Breast epithelium (tissue), 3 donors: Measurements from ENCODE around the gene IQGAP2.

Experiments
- CTCF ChIP-seq, 3 donors: fragments of 450-650 bp; IDR thresholded peaks; one replicate each; pipeline ENCODE4 v1.5.1; 2016 to 2017; ENCODE audit warnings: antibody characterized with exemption in 3 of 3, mild to moderate bottlenecking in 3 of 3, moderate library complexity in 3 of 3
- POLR2A ChIP-seq: fragments of 450-650 bp; IDR thresholded peaks from one replicate; pipeline ENCODE4 v1.6.1; 2016; ENCODE audit warnings: antibody characterized with exemption, mild to moderate bottlenecking, moderate library complexity

GRCh38 chr5:76380346-76381066 is 22.6 kb upstream of the IQGAP2 start:
- TF ChIP-seq CTCF (IDR thresholded peaks at IDR 0.05) (no peak), POLR2A (no peak)
